HS-27A (cell line): ENCODE measurements around the gene BBX.

Experiments
- DNase-seq: peaks from one replicate; pipeline ENCODE4 v3.0.0-alpha.2; 2012; ENCODE audit warnings: low read depth, missing footprints

BBX gene

DNA sequence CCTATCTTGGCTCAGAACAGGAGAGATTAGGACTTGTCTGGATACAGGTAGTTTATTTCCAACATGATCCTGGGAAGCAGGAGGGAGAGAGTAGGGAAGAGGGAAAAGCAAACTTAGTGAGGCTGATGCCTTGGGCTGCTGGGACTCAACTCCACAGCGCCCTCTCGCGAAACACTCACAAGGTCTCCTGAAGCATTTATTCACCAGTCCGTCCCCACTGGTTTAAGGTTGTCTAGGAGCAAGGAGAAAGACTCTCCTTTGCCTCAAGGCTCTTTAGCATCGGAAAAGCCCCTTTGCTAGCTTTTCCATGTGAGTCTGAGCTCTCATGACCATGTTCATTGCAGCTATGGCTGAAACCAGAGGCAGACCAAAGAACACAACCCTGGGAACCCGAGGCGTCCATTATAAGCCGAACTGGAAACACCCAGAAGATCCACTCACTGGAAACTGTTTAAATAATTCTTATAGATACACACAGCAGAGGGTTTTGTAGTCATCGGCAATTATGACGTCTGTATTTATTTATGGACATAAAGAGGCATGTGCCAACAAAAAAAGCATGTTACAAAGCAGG is 323.6 kb downstream of the BBX start:
- DNase-seq = peak; percentile 30

DNA sequence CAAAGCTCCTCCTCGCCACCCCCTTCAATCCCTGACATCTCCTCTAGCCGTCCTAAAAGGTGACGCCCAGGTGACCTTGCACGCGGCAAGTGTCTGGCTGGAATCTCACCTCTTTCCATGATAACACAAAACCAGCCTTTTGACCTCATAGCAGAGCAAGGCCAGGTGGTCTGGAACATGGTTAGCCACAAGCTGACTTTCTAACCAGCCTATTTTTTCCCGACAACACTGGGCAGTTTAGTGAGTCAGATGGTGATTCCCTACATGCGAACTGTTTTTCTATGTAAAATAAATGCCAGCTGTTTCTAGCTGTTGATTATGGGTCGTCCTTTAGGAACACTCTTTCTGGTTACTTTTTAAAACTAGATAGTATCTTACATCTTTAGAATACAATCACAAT is 325.0 kb downstream of the BBX start:
- no peak for DNase-seq

DNA sequence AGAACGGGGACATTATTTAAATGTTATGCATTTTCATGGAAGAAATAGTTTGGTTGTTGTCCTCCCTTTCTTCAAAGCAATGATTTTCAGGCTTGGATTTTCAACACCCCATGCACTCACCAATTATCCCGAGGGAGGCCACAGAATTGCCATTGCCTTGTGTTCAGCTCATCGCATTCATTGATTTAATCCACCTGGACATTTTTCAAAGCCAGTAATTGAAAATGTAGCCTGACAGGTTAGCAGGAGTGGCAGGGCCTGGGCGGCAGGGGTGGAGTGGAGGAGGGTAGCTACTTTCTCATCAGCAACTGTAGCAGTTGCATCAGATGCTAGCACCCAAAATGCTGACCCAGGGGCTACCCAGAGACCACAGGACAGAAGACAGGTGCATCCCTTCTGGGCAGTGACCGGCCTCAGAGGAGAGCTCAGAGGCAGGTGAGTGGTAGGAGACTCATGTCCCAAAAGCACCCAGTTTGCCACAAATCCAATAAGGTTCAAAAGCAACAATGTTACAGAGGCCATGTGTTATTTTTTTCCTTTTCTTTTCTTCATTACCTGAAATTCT is 325.7 kb downstream of the BBX start:
- DNase-seq = no peak

DNA sequence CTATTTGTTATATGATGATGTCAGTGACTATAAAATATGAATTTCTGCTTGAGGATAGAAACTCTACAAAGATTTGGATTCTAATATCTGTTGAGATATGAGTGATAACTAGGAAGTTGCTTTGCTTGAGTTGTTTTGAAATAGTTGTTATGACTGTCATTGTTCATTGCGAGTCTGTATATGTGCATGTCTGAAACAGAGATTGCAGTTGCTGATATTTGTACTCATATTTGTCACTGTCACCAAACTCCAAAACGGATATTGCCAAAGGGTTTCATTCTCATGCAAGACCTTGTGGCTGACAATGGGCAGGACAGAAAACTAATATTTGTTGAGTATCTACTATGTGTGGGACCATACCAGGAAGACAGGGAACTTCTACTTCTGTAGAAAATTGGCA is 327.9 kb downstream of the BBX start:
- DNase-seq = no peak

DNA sequence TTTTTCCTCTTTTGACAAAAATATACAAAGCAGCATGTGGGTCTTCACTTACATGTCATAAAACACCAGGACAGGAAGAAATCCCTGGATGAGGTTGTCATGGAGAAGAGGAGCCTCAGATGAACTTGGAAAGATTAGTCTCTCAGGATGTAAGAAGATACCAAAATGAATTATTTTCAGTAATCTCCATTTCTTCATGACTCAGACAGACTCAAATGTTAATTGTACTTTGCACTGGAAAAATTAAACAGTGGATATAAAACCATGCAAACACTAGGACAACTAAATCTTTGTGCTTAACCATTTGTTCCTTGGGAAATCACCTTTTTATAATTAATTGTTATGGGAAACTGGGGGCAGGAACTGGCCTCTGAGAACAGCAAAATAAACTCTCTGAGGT is 331.1 kb downstream of the BBX start:
- no peak for DNase-seq

DNA sequence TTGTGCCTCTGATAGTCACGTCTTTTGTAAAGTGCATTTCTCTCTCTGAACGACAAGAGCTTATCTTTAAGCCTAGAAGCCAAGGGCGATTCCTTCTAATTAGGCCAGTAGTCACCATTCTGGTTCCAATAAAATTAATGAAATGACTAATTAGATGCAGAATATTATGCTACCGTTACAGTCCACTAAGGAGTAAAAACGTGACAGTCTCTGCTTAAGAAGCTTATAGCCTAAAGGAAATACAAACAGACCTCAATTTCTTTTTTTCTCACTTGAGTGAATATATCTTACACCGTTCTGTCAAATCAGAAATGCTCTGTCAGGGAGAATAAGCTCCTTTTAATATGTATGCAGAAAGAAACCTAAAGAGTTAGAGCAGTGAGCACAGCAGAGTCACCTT is 332.0 kb downstream of the BBX start:
- DNase-seq = no peak

DNA sequence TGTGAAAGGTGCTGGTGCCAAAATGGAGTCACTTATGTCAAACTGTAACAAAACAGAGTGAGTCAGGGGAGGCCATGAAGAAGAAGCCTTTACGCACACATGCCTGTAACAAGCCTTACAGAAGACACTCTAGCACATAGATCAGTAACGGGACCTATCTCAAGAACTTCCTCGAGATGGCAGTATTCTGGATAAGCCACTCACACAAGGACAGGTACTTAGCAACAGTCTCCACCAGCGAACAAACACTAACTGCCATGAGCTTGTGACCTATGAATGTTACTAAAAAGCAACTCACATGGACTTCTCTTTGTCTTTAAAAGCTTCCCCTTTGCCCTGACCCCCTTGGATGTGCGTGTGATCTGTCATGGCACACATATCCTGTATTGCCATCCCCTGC is 332.9 kb downstream of the BBX start:
- no peak for DNase-seq

DNA sequence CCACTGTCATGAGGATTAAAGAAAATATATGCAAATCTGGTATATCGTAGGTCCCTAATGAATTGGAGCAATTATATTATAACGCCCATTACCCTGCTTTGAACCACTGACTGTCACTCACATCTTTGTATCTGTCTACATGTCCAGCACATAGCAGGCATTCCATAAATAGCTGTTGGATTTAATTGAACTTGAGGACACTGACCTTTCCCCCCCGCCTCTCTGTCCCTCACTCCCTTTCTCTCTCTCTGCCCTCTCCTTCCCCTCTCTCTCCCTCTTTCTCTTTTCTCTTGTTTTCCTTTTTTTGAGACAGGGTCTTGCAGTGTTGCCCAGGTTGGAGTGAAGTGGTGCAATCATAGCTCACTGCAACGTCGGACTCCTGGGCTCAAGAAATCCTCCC is 335.1 kb downstream of the BBX start:
- DNase-seq = no peak

DNA sequence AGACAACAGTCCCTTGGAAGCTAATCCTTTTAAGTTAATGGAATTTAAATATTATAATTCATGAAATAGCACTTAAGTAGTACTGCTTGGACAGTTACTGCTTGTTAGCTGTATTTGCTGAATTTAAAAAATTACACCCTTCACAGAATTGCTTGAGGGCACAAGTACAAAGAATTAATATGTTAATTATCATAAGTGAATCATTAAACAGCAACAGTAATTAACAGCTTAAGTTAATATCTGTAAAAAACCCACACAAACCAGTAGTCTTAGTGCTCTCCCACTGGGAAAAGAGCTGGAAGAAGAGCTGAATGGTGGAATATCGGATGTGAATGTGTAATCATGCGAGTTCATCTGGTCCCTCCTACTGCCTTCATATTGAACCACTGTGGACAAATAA is 336.1 kb downstream of the BBX start:
- DNase-seq = no peak
